Subcutaneous adipose tissue (tissue), 4 donors: ENCODE data around the gene FLYWCH1. TPM values are rescaled to one million over a fixed set of nuclear protein-coding genes. Genes with fewer than 3 reads are reported as not detected.

Experiments used
- CTCF ChIP-seq: fragments of 450-650 bp; IDR thresholded peaks from one replicate; pipeline ENCODE4 v1.5.1; 2016; ENCODE audit warnings: low read depth, mild to moderate bottlenecking, control low read depth, antibody characterized with exemption, moderate library complexity
- total RNA-seq, 4 donors: library from RNA; depleted of rRNA; stranded (reverse); fragments of >200 nt; gene quantifications; one replicate each; pipeline ENCODE4 v1.1.0, GENCODE V29; 2016

FLYWCH1 gene
- total RNA-seq, 4 donors from 2014 or later = 11.6 to 62.9 (median 18.7) TPM

GRCh38 chr16:2960183-2961010 is 48.7 kb downstream of the FLYWCH1 start:
- no peak for TF ChIP-seq CTCF

GRCh38 chr16:2962334-2963073 is 50.8 kb downstream of the FLYWCH1 start:
- no peak for TF ChIP-seq CTCF

- no peak for TF ChIP-seq CTCF
Observed at GRCh38 chr16:2963074-2963722, 51.5 kb downstream of the FLYWCH1 start.

- TF ChIP-seq CTCF = no peak
Observed at GRCh38 chr16:2963723-2964474, 52.2 kb downstream of the FLYWCH1 start, which contains the start of gene KREMEN2. TSS of gene KREMEN2 (plus strand) at chr16:2964275. CDS start at chr16:2964521, 246 bp downstream.

- no peak for TF ChIP-seq CTCF
Observed at GRCh38 chr16:2964475-2965336, 53.0 kb downstream of the FLYWCH1 start.

GRCh38 chr16:2966043-2966807 is 54.5 kb downstream of the FLYWCH1 start:
- TF ChIP-seq CTCF = no peak
